ENCODE results near the gene ARL14.

Gene ARL14

GRCh38 chr3:160676547-160677303 lies at the start of gene ARL14:
ARL14 (plus strand) TSS chr3:160677160; CDS start chr3:160677347, 187 bp downstream.
- TF ChIP-seq CTCF (IDR thresholded peaks at IDR 0.05; ENCODE audit: extremely low read depth, insufficient read depth, missing control alignments), result no peak
- no peak for DNase-seq (ENCODE audit: low spot score)
- in situ Hi-C loops (cut with MboI; ENCODE audit: low pct_unique_long_range_greater_than_20kb, low sequenced_read_pairs, unreplicated experiment), result loop anchor here (25.0 kb wide), 2 partner anchors 261 to 736 kb away; no protein-coding TSS in a partner anchor

- TF ChIP-seq CTCF (IDR thresholded peaks at IDR 0.05; ENCODE audit: extremely low read depth, insufficient read depth, missing control alignments), result no peak
- no peak for DNase-seq (ENCODE audit: low spot score)
- in situ Hi-C loops (cut with MboI; ENCODE audit: low pct_unique_long_range_greater_than_20kb, low sequenced_read_pairs, unreplicated experiment), result no loop called here
These were observed 47.5 kb upstream of the ARL14 start for GRCh38 chr3:160629491-160629890.

GRCh38 chr3:160633361-160634083 lies 43.4 kb upstream of the ARL14 start:
- DNase-seq (ENCODE audit: low spot score), result no peak
- in situ Hi-C loops (cut with MboI; ENCODE audit: low pct_unique_long_range_greater_than_20kb, low sequenced_read_pairs, unreplicated experiment), result no loop called here
- TF ChIP-seq CTCF (IDR thresholded peaks at IDR 0.05; ENCODE audit: extremely low read depth, insufficient read depth, missing control alignments), result no peak

GRCh38 chr3:160635213-160635612 lies 41.7 kb upstream of the ARL14 start:
- TF ChIP-seq CTCF (IDR thresholded peaks at IDR 0.05; ENCODE audit: extremely low read depth, insufficient read depth, missing control alignments), result no peak
- in situ Hi-C loops (cut with MboI; ENCODE audit: low pct_unique_long_range_greater_than_20kb, low sequenced_read_pairs, unreplicated experiment), result no loop called here
- no peak for DNase-seq (ENCODE audit: low spot score)

GRCh38 chr3:160637086-160637485 lies 39.9 kb upstream of the ARL14 start:
- in situ Hi-C loops (cut with MboI; ENCODE audit: low pct_unique_long_range_greater_than_20kb, low sequenced_read_pairs, unreplicated experiment), result no loop called here
- no peak for TF ChIP-seq CTCF (IDR thresholded peaks at IDR 0.05; ENCODE audit: extremely low read depth, insufficient read depth, missing control alignments)
- DNase-seq (ENCODE audit: low spot score), result no peak

GRCh38 chr3:160638184-160638583 lies 38.8 kb upstream of the ARL14 start:
- TF ChIP-seq CTCF (IDR thresholded peaks at IDR 0.05; ENCODE audit: extremely low read depth, insufficient read depth, missing control alignments), result no peak
- in situ Hi-C loops (cut with MboI; ENCODE audit: low pct_unique_long_range_greater_than_20kb, low sequenced_read_pairs, unreplicated experiment), result no loop called here
- DNase-seq (ENCODE audit: low spot score), result no peak

All from GM13977 (cell line).